Measurements from ENCODE around the gene TUBB2B. TPM values are rescaled to one million over a fixed set of nuclear protein-coding genes. Genes with fewer than 3 reads are reported as not detected.

Gene TUBB2B
- polyA plus RNA-seq, 2 of the 4 experiments (the other 2 are of a cell fraction) = 10.8 to 18.0 TPM

- WGBS (ENCODE audit: missing lambda C conversion rate) = 75% methylated on average over 6 of the region's 6 CpGs
- CTCF ChIA-PET = no interaction called here
- Histone ChIP-seq H3K27ac (no peak overlapping the region), H3K4me1 (peaks cover 16% of the 10 kb centered on the region), H3K4me3 (no peak overlapping the region), H3K4me2 (no peak overlapping the region), H3K9me3 (no peaks in the 10 kb centered on the region)
- FAIRE-seq (no peak), ATAC-seq (no peak), DNase-seq (ENCODE audit: low read depth in 1 of 2, low spot score in 1 of 2) (no peak)
- POLR2A ChIA-PET = no interaction called here
- TF ChIP-seq BCL3 (IDR thresholded peaks at IDR 0.05) (no peak), JUNB (IDR thresholded peaks at IDR 0.05) (no peak), NPAS2 (CRISPR knock-in tag; IDR thresholded peaks at IDR 0.05; ENCODE audit: borderline replicate concordance) (no peak), TP53 (CRISPR knock-in tag; IDR thresholded peaks at IDR 0.05) (no peak), MYC (IDR thresholded peaks at IDR 0.05; ENCODE audit: borderline replicate concordance, low read length) (no peak), JUN (IDR thresholded peaks at IDR 0.05) (no peak), FOSL2 (IDR thresholded peaks at IDR 0.05) (no peak), FOSL2 (CRISPR knock-in tag; IDR thresholded peaks at IDR 0.05) (no peak), EP300 (IDR thresholded peaks at IDR 0.05) (no peak), SREBF2 (IDR thresholded peaks at IDR 0.05) (no peak), SMC3 (IDR thresholded peaks at IDR 0.05) (no peak), HEYL (CRISPR knock-in tag; IDR thresholded peaks at IDR 0.05) (no peak), KDM1A (IDR thresholded peaks at IDR 0.05; ENCODE audit: low read depth) (no peak), HMGXB4 (CRISPR knock-in tag; IDR thresholded peaks at IDR 0.05; ENCODE audit: borderline replicate concordance) (no peak), NR3C1 (IDR thresholded peaks at IDR 0.05) (no peak), RFX5 (IDR thresholded peaks at IDR 0.05) (no peak), ZC3H11A (IDR thresholded peaks at IDR 0.05) (no peak), BHLHE40 (IDR thresholded peaks at IDR 0.05; ENCODE audit: low read depth, low read length) (no peak)
Measured at GRCh38 chr6:3204921-3205320, 22.5 kb downstream of the TUBB2B start.

DNA sequence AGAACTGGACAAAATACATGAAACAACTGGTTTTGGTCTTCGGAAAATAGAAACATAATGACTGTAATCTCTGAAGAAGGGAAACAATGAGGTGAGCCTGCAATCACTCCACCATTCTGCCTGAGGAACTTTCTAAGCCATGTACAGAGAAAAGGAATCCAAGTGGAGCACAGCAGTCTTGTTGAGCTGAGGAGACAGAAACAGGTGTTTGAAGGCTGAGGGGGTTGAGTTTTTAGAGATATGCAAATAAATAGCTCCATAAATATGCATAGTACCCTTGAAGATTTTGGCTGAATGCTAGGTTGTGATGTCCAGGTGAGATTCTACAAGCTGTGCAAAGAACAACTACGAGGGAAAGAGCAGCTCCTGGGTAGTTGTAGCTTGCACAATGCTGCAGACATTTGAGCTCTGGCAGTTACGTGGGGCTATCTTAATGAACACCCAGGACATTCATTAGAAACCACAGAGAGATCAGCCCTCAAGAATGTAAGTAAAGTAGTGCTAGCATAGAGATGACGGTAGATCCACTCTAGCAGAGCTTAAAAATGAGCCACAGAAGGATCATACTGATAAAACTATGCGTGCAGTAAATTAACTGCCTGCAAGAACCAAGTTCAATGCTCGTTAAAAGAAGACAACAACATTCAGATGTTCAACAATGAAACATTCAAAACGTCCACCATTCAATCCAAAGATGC lies 24.3 kb downstream of the TUBB2B start:
- FAIRE-seq = no peak
- ChIA-PET POLR2A (no interaction called here), CTCF (interaction anchor here (0.7 kb wide), 1 partner anchor 48 kb away, joined by 4 read pairs; no protein-coding TSS in a partner anchor)
- TF ChIP-seq TFCP2L1 (CRISPR knock-in tag; IDR thresholded peaks at IDR 0.05) (no peak), NR3C1 (IDR thresholded peaks at IDR 0.05) (no peak), BHLHE40 (IDR thresholded peaks at IDR 0.05; ENCODE audit: low read depth, low read length) (no peak), JUNB (IDR thresholded peaks at IDR 0.05) (no peak), EHF (CRISPR knock-in tag; IDR thresholded peaks at IDR 0.05) (no peak), POLR2A (IDR thresholded peaks at IDR 0.05; ENCODE audit: low read length) (no peak), TP53 (CRISPR knock-in tag; IDR thresholded peaks at IDR 0.05) (no peak)
- TF ChIP-seq, protein P1, sequence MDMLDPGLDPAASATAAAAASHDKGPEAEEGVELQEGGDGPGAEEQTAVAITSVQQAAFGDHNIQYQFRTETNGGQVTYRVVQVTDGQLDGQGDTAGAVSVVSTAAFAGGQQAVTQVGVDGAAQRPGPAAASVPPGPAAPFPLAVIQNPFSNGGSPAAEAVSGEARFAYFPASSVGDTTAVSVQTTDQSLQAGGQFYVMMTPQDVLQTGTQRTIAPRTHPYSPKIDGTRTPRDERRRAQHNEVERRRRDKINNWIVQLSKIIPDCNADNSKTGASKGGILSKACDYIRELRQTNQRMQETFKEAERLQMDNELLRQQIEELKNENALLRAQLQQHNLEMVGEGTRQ (IDR thresholded peaks at IDR 0.05) = no peak
- TF ChIP-seq, protein P2, sequence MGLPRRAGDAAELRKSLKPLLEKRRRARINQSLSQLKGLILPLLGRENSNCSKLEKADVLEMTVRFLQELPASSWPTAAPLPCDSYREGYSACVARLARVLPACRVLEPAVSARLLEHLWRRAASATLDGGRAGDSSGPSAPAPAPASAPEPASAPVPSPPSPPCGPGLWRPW (IDR thresholded peaks at IDR 0.05) = no peak
- TF ChIP-seq, protein P3, sequence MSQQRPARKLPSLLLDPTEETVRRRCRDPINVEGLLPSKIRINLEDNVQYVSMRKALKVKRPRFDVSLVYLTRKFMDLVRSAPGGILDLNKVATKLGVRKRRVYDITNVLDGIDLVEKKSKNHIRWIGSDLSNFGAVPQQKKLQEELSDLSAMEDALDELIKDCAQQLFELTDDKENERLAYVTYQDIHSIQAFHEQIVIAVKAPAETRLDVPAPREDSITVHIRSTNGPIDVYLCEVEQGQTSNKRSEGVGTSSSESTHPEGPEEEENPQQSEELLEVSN (IDR thresholded peaks at IDR 0.05; ENCODE audit: borderline replicate concordance, low read depth) = no peak
- TF ChIP-seq, protein P4, sequence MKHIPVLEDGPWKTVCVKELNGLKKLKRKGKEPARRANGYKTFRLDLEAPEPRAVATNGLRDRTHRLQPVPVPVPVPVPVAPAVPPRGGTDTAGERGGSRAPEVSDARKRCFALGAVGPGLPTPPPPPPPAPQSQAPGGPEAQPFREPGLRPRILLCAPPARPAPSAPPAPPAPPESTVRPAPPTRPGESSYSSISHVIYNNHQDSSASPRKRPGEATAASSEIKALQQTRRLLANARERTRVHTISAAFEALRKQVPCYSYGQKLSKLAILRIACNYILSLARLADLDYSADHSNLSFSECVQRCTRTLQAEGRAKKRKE (CRISPR knock-in tag; IDR thresholded peaks at IDR 0.05; ENCODE audit: low read depth) = no peak
- 63% methylated on average over 7 of the region's 7 CpGs for whole genome bisulfite sequencing (ENCODE audit: missing lambda C conversion rate)
- ATAC-seq = no peak
- no peak overlapping the region for H3K4me3 ChIP-seq
- DNase-seq (ENCODE audit: low read depth in 1 of 2, low spot score in 1 of 2) = no peak
- no peak overlapping the region for H3K27ac ChIP-seq
- H3K4me1 ChIP-seq = peaks cover under 1% of the 10 kb centered on the region; the same call in 2 of the 3 replicates
- H3K4me2 ChIP-seq = no peak overlapping the region
- H3K9me3 ChIP-seq = no peaks in the 10 kb centered on the region

All from A549 (cell line).